ENCODE measurements around the gene MEMO1.
"Not testable (repeated sequence)": the region's sequence is repeated elsewhere in the genome, so short reads cannot be mapped to it uniquely, and the experiment has no call there.

The MEMO1 gene

GRCh38 chr2:31920962-31921361 lies 89.8 kb downstream of the MEMO1 start:
- H3K27ac ChIP-seq = no peak overlapping the region
- TF ChIP-seq CTCF (conservative IDR thresholded peaks at IDR 0.05) (no peak), ZFX (IDR thresholded peaks at IDR 0.05) (no peak)

DNA sequence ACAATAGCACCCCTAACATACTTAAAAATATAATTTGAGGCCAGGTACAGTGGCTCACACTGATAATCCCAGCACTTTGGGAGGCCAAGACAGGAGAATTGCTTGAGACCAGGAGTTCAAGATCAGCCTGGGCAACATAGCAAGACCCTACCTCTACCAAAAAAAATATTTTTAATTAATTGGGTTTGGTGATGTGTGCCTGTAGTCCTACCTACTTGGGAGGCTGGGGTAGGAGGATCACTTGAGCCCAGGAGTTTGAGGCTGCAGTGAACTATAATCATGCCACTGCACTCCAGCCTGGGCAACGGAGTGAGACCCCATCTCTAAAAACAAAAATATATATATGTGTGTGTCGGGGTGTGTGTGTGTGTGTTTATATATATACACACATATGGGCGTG lies 91.3 kb downstream of the MEMO1 start:
- no peak overlapping the region for H3K27ac ChIP-seq
- TF ChIP-seq ZFX (IDR thresholded peaks at IDR 0.05) = no peak

DNA sequence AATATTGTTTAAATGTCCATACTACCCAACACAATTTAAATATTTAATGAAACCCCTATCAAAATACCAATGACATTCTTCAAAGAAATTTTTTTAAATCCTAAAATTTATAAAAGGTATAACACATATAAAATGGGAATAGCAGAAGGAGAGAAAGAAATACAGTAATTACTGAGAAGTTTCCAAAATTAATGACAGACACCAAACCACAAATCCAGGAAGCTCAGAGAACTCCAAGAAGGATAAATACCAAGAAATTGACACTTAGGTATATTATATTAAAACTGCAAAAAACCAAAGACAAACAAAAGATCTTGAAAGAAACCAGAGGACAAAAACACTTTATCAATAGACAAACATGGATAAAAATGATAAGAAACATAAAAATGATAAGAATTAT lies 101.1 kb downstream of the MEMO1 start:
- H3K27ac ChIP-seq = no peak overlapping the region
- no peak for TF ChIP-seq ZFX (IDR thresholded peaks at IDR 0.05)
- TF ChIP-seq CTCF (conservative IDR thresholded peaks at IDR 0.05) = no peak

GRCh38 chr2:31907491-31907890 lies 103.3 kb downstream of the MEMO1 start:
- not testable (repeated sequence) for H3K27ac ChIP-seq

- no peak overlapping the region for H3K27ac ChIP-seq
These were observed 107.6 kb downstream of the MEMO1 start for GRCh38 chr2:31903109-31903780.

GRCh38 chr2:31901900-31902299 lies 108.9 kb downstream of the MEMO1 start:
- no peak for TF ChIP-seq ZFX (IDR thresholded peaks at IDR 0.05)
- no peak for TF ChIP-seq CTCF (conservative IDR thresholded peaks at IDR 0.05)
- no peak overlapping the region for H3K27ac ChIP-seq

More at GRCh38 chr2:31903109-31903780, 107.6 kb downstream of the MEMO1 start:
- TF ChIP-seq ZFX (IDR thresholded peaks at IDR 0.05) = no peak
- no peak for TF ChIP-seq CTCF (conservative IDR thresholded peaks at IDR 0.05)

DNA sequence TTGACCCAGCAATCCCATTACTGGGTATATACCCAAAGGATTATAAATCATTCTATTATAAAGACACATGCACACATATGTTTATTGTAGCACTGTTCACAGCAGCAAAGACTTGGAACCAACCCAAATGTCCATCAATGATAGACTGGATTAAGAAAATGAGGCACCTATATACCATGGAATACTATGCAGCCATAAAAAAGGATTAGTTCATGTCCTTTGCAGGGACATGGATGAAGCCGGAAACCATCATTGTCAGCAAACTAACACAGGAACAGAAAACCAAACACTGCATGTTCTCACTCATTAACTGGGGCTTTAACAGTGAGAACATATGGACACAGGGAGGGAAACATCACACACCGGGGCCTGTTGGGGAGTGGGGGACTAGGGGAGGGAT lies 110.7 kb downstream of the MEMO1 start:
- H3K27ac ChIP-seq = not testable (repeated sequence)

DNA sequence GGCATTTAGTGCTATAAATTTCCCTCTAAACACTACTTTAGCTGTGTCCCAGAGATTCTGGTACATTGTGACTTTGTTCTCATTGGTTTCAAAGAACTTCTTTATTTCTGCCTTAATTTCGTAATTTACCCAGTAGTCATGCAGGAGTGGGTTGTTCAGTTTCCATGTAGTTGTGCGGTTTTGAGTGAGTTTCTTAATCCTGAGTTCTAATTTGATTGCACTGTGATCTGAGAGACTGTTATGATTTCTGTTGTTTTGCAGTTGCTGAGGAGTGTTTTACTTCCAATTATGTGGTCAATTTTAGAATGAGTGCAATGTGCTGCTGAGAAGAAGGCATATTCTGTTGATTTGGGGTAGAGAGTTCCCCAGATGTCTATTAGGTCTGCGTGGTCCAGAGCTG lies 112.5 kb downstream of the MEMO1 start:
- H3K27ac ChIP-seq = not testable (repeated sequence)

DNA sequence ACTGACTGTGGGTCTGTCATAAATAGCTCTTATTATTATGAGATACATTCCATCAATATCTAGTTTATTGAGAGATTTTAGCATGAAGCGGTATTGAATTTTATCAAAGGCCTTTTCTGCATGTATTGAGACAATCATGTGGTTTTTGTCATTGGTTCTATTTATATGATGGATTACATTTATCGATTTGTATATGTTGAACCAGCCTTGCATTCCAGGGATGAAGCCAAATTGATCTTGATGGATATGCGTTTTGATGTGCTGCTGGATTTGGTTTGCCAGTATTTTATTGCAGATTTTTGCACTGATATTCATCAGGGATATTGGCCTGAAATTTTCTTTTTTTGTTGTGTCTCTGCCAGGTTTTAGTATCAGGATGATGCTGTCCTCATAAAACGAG lies 113.5 kb downstream of the MEMO1 start:
- H3K27ac ChIP-seq = not testable (repeated sequence)

DNA sequence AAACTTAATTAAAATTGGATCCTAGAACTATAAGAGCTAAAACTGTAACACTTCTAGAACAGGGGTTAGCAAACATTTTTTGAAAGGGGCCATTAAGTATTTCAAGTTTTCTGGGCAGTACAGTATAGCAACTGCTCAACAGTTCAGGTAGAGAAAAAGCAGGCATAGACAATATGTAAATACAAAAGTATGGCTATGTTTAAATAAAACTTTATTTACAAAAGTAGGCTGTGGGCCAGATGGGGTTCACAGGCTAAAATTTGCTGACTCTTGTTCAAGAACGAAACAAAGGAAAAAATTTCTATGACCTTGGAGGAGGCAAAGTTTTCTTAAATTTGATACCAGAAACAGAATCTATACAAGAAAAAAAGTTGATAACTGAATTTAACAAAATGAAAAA lies 114.5 kb downstream of the MEMO1 start:
- H3K27ac ChIP-seq = no peak overlapping the region
- TF ChIP-seq CTCF (conservative IDR thresholded peaks at IDR 0.05) = no peak
- no peak for TF ChIP-seq ZFX (IDR thresholded peaks at IDR 0.05)
